ENCODE measurements around the gene DRC7. TPM values are rescaled to one million over a fixed set of nuclear protein-coding genes. Genes with fewer than 3 reads are reported as not detected.

DRC7 gene
- total RNA-seq, 1 donor from 2014 or later: not detected

- Histone ChIP-seq H3K9me3 (no peaks in the 10 kb centered on the region), H3K4me3 (no peak overlapping the region), H3K4me1 (no peaks in the 10 kb centered on the region), H3K27me3 (no peaks in the 10 kb centered on the region), H3K27ac (no peak overlapping the region), H3K36me3 (no peaks in the 10 kb centered on the region)
- intact Hi-C loops (cut with DNase I): no loop called here
- no peak for DNase-seq (ENCODE audit: extremely low spot score in 2 of 2)
- TF ChIP-seq CTCF (IDR thresholded peaks at IDR 0.05) (no peak), POLR2A (IDR thresholded peaks at IDR 0.05) (no peak), POLR2AphosphoS5 (IDR thresholded peaks at IDR 0.05; ENCODE audit: insufficient read depth in 1 of 2, low read depth in 1 of 2) (no peak)
These were observed 9.7 kb downstream of the DRC7 start for GRCh38 chr16:57704011-57704904.

GRCh38 chr16:57704905-57705852, 10.6 kb downstream of the DRC7 start:
- Histone ChIP-seq H3K27me3 (no peaks in the 10 kb centered on the region), H3K27ac (no peak overlapping the region), H3K36me3 (no peaks in the 10 kb centered on the region), H3K4me1 (no peaks in the 10 kb centered on the region), H3K9me3 (no peaks in the 10 kb centered on the region), H3K4me3 (no peak overlapping the region)
- no peak for DNase-seq (ENCODE audit: extremely low spot score in 2 of 2)
- intact Hi-C loops (cut with DNase I): no loop called here
- no peak for TF ChIP-seq CTCF (IDR thresholded peaks at IDR 0.05)
- TF ChIP-seq POLR2AphosphoS5 (IDR thresholded peaks at IDR 0.05; ENCODE audit: insufficient read depth in 1 of 2, low read depth in 1 of 2): no peak
- no peak for TF ChIP-seq POLR2A (IDR thresholded peaks at IDR 0.05)

GRCh38 chr16:57706717-57707116, 12.1 kb downstream of the DRC7 start:
- Histone ChIP-seq H3K4me3 (no peak overlapping the region), H3K36me3 (no peaks in the 10 kb centered on the region), H3K27me3 (no peaks in the 10 kb centered on the region), H3K9me3 (no peaks in the 10 kb centered on the region), H3K4me1 (no peaks in the 10 kb centered on the region), H3K27ac (no peak overlapping the region)
- TF ChIP-seq CTCF (IDR thresholded peaks at IDR 0.05) (no peak), POLR2A (IDR thresholded peaks at IDR 0.05) (no peak), POLR2AphosphoS5 (IDR thresholded peaks at IDR 0.05; ENCODE audit: insufficient read depth in 1 of 2, low read depth in 1 of 2) (no peak)
- no peak for DNase-seq (ENCODE audit: extremely low spot score in 2 of 2)
- intact Hi-C loops (cut with DNase I): no loop called here

- Histone ChIP-seq H3K36me3 (no peaks in the 10 kb centered on the region), H3K4me3 (no peak overlapping the region), H3K27ac (no peak overlapping the region), H3K4me1 (no peaks in the 10 kb centered on the region), H3K27me3 (no peaks in the 10 kb centered on the region), H3K9me3 (no peaks in the 10 kb centered on the region)
- intact Hi-C loops (cut with DNase I): no loop called here
- DNase-seq (ENCODE audit: extremely low spot score in 2 of 2): no peak
- TF ChIP-seq POLR2AphosphoS5 (IDR thresholded peaks at IDR 0.05; ENCODE audit: insufficient read depth in 1 of 2, low read depth in 1 of 2) (no peak), POLR2A (IDR thresholded peaks at IDR 0.05) (no peak), CTCF (IDR thresholded peaks at IDR 0.05) (no peak)
These were observed 12.7 kb downstream of the DRC7 start for GRCh38 chr16:57707331-57707730.
